Measurements from ENCODE around the gene RSPH1.
A peak's percentile ranks its signal among the peaks of the same experiment; 100 is the strongest.

The RSPH1 gene

GRCh38 chr21:42459546-42460215 lies 36.3 kb downstream of the RSPH1 start:
- TF ChIP-seq CTCF (IDR thresholded peaks at IDR 0.05; ENCODE audit: low read depth, low read length) = no peak
- no peak overlapping the region for H3K4me3 ChIP-seq (ENCODE audit: low read depth, low read length)
- DNase-seq (ENCODE audit: low read depth, low spot score) = no peak
- in situ Hi-C loops (cut with HindIII; ENCODE audit: low sequenced_read_pairs) = no loop called here

DNA sequence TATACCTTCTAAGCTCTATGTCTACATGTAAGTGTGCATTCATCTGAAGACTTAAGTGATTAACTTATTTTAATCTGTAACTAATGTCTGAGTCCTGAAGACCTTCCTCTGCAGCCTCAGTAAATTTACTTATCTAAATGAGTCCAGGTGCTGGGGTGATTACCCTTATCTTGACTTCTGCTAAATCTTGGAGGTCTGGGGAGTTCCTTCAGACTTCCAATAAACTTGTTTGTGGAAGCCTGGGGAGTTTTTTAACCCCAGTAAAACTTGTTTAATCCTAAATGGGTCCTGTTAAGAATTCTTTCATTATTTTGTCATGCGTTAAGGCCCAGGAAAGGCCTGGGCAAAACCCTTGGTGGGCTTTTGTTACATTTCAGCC lies 37.0 kb downstream of the RSPH1 start:
- in situ Hi-C loops (cut with HindIII; ENCODE audit: low sequenced_read_pairs) = no loop called here
- TF ChIP-seq CTCF (IDR thresholded peaks at IDR 0.05; ENCODE audit: low read depth, low read length) = no peak

DNA sequence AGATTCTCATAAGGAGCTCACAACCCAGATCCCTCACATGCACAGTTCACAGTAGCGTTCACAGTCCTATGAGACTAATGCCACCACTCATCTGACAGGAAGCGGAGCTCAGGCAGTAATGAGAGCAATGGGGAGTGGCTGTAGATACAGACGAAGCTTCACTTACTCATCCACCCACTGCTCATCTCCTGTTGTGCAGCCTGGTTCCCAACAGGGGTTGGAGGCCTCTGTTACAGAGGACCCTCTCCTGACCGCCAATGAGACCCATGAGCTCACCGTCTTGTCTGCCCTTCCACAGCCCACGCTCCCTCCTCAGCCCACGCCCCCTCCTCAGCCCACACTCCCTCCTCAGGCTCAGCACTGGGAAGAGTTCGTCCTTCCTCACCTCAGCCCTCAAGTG lies 39.6 kb downstream of the RSPH1 start:
- no peak overlapping the region for H3K4me3 ChIP-seq (ENCODE audit: low read depth, low read length)
- in situ Hi-C loops (cut with HindIII; ENCODE audit: low sequenced_read_pairs) = no loop called here
- TF ChIP-seq CTCF (IDR thresholded peaks at IDR 0.05; ENCODE audit: low read depth, low read length) = no peak
- peak; percentile 24 for DNase-seq (ENCODE audit: low read depth, low spot score)

More for the DNA sequence above, 37.0 kb downstream of the RSPH1 start:
- H3K4me3 ChIP-seq (ENCODE audit: low read depth, low read length) = no peak overlapping the region
- DNase-seq (ENCODE audit: low read depth, low spot score) = no peak

GRCh38 chr21:42455754-42456440 lies 40.1 kb downstream of the RSPH1 start:
- no peak for DNase-seq (ENCODE audit: low read depth, low spot score)
- H3K4me3 ChIP-seq (ENCODE audit: low read depth, low read length) = no peak overlapping the region
- TF ChIP-seq CTCF (IDR thresholded peaks at IDR 0.05; ENCODE audit: low read depth, low read length) = no peak
- in situ Hi-C loops (cut with HindIII; ENCODE audit: low sequenced_read_pairs) = no loop called here

DNA sequence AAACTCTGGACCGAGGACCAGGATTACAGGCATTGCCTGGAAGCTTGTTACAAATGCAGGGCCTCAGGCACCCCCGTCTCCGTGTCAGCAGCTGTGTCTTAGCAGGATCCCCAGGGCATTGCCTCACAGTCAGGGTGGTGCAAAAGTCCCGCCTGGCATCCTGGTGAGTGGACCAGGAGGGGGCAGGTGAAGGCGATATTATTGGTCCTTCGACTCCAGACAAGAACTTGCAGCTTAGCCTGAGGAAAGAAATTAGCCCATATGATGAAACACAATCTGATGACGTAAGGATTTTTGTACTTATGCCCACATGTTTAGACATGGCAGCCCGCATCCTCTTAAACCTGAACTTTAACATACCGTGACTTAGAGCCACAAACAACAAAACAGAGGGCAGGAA lies 40.8 kb downstream of the RSPH1 start:
- DNase-seq (ENCODE audit: low read depth, low spot score) = no peak
- in situ Hi-C loops (cut with HindIII; ENCODE audit: low sequenced_read_pairs) = no loop called here
- no peak for TF ChIP-seq CTCF (IDR thresholded peaks at IDR 0.05; ENCODE audit: low read depth, low read length)
- H3K4me3 ChIP-seq (ENCODE audit: low read depth, low read length) = no peak overlapping the region

- no peak for TF ChIP-seq CTCF (IDR thresholded peaks at IDR 0.05; ENCODE audit: low read depth, low read length)
- H3K4me3 ChIP-seq (ENCODE audit: low read depth, low read length) = no peak overlapping the region
- in situ Hi-C loops (cut with HindIII; ENCODE audit: low sequenced_read_pairs) = no loop called here
- no peak for DNase-seq (ENCODE audit: low read depth, low spot score)
These were observed 41.2 kb downstream of the RSPH1 start for GRCh38 chr21:42454786-42455185.

All from astrocyte of the spinal cord (primary cell).